Measurements from ENCODE around the gene SLFN12L.

DNA sequence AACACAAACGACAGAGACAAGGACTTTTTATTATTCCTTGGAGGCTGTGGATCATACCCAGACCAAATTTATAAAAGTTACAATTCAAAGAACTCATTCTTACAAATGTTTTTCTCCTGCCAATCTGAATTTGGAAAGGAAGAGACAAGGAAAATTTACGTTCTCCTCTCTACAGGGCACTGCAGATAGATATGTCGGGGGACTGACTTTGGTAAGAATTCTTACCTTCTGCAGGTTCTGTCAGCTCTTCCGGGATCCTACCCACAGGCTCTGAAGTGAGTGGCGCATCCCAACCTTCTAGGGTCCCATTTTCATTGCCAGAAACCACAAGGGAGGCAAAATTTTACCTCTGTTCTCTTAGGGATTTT, 2.2 kb upstream of the SLFN12L start:
- no peak for TF ChIP-seq EZH2 (IDR thresholded peaks at IDR 0.05; ENCODE audit: borderline replicate concordance, low read length)
- TF ChIP-seq, protein P1, sequence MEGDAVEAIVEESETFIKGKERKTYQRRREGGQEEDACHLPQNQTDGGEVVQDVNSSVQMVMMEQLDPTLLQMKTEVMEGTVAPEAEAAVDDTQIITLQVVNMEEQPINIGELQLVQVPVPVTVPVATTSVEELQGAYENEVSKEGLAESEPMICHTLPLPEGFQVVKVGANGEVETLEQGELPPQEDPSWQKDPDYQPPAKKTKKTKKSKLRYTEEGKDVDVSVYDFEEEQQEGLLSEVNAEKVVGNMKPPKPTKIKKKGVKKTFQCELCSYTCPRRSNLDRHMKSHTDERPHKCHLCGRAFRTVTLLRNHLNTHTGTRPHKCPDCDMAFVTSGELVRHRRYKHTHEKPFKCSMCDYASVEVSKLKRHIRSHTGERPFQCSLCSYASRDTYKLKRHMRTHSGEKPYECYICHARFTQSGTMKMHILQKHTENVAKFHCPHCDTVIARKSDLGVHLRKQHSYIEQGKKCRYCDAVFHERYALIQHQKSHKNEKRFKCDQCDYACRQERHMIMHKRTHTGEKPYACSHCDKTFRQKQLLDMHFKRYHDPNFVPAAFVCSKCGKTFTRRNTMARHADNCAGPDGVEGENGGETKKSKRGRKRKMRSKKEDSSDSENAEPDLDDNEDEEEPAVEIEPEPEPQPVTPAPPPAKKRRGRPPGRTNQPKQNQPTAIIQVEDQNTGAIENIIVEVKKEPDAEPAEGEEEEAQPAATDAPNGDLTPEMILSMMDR (IDR thresholded peaks at IDR 0.05; ENCODE audit: low read length): no peak; the same call in 1 of the 2 replicates
